ENCODE results near the gene SHH.

DNA sequence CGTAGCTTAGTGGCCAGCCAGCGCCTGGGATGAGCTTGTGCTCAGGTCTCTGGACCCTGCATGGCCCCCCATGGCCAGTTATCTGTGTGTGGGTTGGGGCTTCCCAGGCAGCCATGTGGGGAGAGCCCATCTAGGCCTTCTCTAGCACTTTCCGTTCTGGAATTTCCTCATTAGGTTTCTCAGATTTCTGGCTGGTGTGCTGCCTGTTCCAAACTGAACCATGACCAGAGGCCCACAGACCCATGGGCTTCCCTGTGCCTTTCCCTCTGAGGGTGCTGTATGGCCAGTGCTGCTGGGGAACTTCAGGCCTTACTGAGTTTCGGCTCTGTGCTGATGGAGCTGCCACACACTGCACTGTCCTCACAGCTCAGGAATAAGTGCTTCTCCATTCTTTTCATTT lies 50.2 kb downstream of the SHH start:
- TF ChIP-seq EZH2 (IDR thresholded peaks at IDR 0.05; ENCODE audit: borderline replicate concordance, low read depth, low read length, poor library complexity, severe bottlenecking): no peak
- TF ChIP-seq, protein P1, sequence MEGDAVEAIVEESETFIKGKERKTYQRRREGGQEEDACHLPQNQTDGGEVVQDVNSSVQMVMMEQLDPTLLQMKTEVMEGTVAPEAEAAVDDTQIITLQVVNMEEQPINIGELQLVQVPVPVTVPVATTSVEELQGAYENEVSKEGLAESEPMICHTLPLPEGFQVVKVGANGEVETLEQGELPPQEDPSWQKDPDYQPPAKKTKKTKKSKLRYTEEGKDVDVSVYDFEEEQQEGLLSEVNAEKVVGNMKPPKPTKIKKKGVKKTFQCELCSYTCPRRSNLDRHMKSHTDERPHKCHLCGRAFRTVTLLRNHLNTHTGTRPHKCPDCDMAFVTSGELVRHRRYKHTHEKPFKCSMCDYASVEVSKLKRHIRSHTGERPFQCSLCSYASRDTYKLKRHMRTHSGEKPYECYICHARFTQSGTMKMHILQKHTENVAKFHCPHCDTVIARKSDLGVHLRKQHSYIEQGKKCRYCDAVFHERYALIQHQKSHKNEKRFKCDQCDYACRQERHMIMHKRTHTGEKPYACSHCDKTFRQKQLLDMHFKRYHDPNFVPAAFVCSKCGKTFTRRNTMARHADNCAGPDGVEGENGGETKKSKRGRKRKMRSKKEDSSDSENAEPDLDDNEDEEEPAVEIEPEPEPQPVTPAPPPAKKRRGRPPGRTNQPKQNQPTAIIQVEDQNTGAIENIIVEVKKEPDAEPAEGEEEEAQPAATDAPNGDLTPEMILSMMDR (conservative IDR thresholded peaks at IDR 0.05; ENCODE audit: low read depth, low read length): no peak
